GM23338 (cell line): Measurements from ENCODE around the gene UBR2. TPM values are rescaled to one million over a fixed set of nuclear protein-coding genes. Genes with fewer than 3 reads are reported as not detected.

Experiments used
- ATAC-seq: fragments of 200-7000 bp; cut with Tn5 transposase; 3 replicates; pipeline ENCODE4 v1.9.1; 2020
- DNase-seq: peaks from one replicate; pipeline ENCODE4 v3.0.0-alpha.2; 2015; ENCODE audit warnings: low spot score
- H2AFZ ChIP-seq: fragments of 200-600 bp; sonication (generic); 2 replicates; pipeline ENCODE4 v1.8.0; 2016; ENCODE audit warnings: antibody characterized with exemption, mild to moderate bottlenecking, moderate library complexity
- H3F3A ChIP-seq: fragments of 200-600 bp; sonication (generic); replicated peaks from 2 replicates; pipeline ENCODE4 v1.8.0; 2017; ENCODE audit warnings: antibody characterized with exemption, mixed run types, low read depth
- H3K27ac ChIP-seq: fragments of 200-600 bp; sonication (generic); 2 replicates; pipeline ENCODE4 v1.6.1; 2016; ENCODE audit warnings: low read depth
- H3K27me3 ChIP-seq: fragments of 200-600 bp; sonication (generic); 2 replicates; pipeline ENCODE4 v1.8.0; 2016; ENCODE audit warnings: mild to moderate bottlenecking, mixed run types, moderate library complexity; ENCODE audit not compliant: insufficient read depth
- H3K36me3 ChIP-seq: fragments of 200-600 bp; sonication (generic); 2 replicates; pipeline ENCODE4 v1.8.0; 2016; ENCODE audit warnings: mild to moderate bottlenecking; ENCODE audit not compliant: insufficient read depth
- H3K4me1 ChIP-seq: fragments of 200-600 bp; sonication (generic); 2 replicates; pipeline ENCODE4 v1.8.0; 2016; ENCODE audit warnings: mild to moderate bottlenecking, moderate library complexity; ENCODE audit not compliant: insufficient read depth
- H3K4me2 ChIP-seq: fragments of 200-600 bp; sonication (generic); 2 replicates; pipeline ENCODE4 v1.7.1; 2017; ENCODE audit warnings: mixed run types
- H3K4me3 ChIP-seq: fragments of 200-600 bp; sonication (generic); 2 replicates; pipeline ENCODE4 v1.6.1; 2016; ENCODE audit warnings: mixed run types
- H3K79me2 ChIP-seq: fragments of 200-600 bp; sonication (generic); replicated peaks from 2 replicates; pipeline ENCODE4 v1.8.0; 2017; ENCODE audit warnings: mild to moderate bottlenecking; ENCODE audit not compliant: insufficient read depth
- H3K9me2 ChIP-seq: fragments of 200-600 bp; sonication (generic); 2 replicates; pipeline ENCODE4 v1.8.0; 2017; ENCODE audit not compliant: insufficient read depth
- H4K20me1 ChIP-seq: fragments of 200-600 bp; sonication (generic); replicated peaks from 2 replicates; pipeline ENCODE4 v1.8.0; 2017; ENCODE audit warnings: mild to moderate bottlenecking; ENCODE audit not compliant: insufficient read depth
- H3K27ac Mint-ChIP-seq: 2 replicates; pipeline ENCODE4 v1.8.0; 2020; ENCODE audit warnings: inconsistent platforms, mild to moderate bottlenecking, moderate library complexity, mixed read lengths
- H3K27me3 Mint-ChIP-seq: 3 replicates; pipeline ENCODE4 v1.8.0; 2022; ENCODE audit warnings: low read depth, mild to moderate bottlenecking, moderate library complexity, mixed read lengths, inconsistent platforms; ENCODE audit not compliant: insufficient read depth, poor library complexity
- H3K36me3 Mint-ChIP-seq: 3 replicates; pipeline ENCODE4 v1.8.0; 2021; ENCODE audit warnings: low read depth, mild to moderate bottlenecking, inconsistent platforms, moderate library complexity, mixed read lengths
- H3K4me1 Mint-ChIP-seq: 3 replicates; pipeline ENCODE4 v1.8.0; 2020; ENCODE audit warnings: mild to moderate bottlenecking, inconsistent platforms, mixed read lengths
- H3K4me3 Mint-ChIP-seq: 3 replicates; pipeline ENCODE4 v1.8.0; 2021; ENCODE audit warnings: moderate library complexity, mild to moderate bottlenecking, inconsistent platforms, mixed read lengths
- H3K9me3 Mint-ChIP-seq: 3 replicates; pipeline ENCODE4 v1.8.0; 2020; ENCODE audit warnings: moderate library complexity, mild to moderate bottlenecking, inconsistent platforms, mixed read lengths
- CREB1 ChIP-seq: fragments of 250-450 bp; sonication (Bioruptor Pico); IDR thresholded peaks from 2 replicates; pipeline ENCODE4 v1.5.0; 2020; ENCODE audit warnings: low read depth, mild to moderate bottlenecking, moderate library complexity
- EZH2 ChIP-seq: fragments of 200-600 bp; sonication (generic); IDR thresholded peaks from one replicate; pipeline ENCODE4 v1.8.0; 2017; ENCODE audit warnings: antibody characterized with exemption, mild to moderate bottlenecking, low read depth; ENCODE audit not compliant: unreplicated experiment
- EZH2phosphoT487 ChIP-seq: fragments of 200-600 bp; sonication (generic); IDR thresholded peaks from one replicate; pipeline ENCODE4 v1.8.1; 2018; ENCODE audit warnings: antibody characterized with exemption; ENCODE audit not compliant: unreplicated experiment
- JUNB ChIP-seq: IDR thresholded peaks from one replicate; pipeline ENCODE4 v1.6.1; 2016; ENCODE audit warnings: antibody characterized with exemption; ENCODE audit not compliant: unreplicated experiment
- NANOG ChIP-seq: IDR thresholded peaks from 2 replicates; pipeline ENCODE4 v1.6.1; 2016; ENCODE audit warnings: antibody characterized with exemption, borderline replicate concordance
- POLR2AphosphoS5 ChIP-seq: IDR thresholded peaks from 2 replicates; pipeline ENCODE4 v1.6.1; 2016; ENCODE audit warnings: antibody characterized with exemption, low read depth
- STAT1 ChIP-seq: IDR thresholded peaks from one replicate; pipeline ENCODE4 v1.6.1; 2016; ENCODE audit warnings: antibody characterized with exemption; ENCODE audit not compliant: unreplicated experiment
- ZNF114 ChIP-seq: fragments of 250-450 bp; sonication (Bioruptor Pico); IDR thresholded peaks from 2 replicates; pipeline ENCODE4 v1.5.0; 2020; ENCODE audit warnings: mild to moderate bottlenecking, moderate library complexity
- ZNF331 ChIP-seq: fragments of 250-450 bp; sonication (Bioruptor Pico); IDR thresholded peaks from 2 replicates; pipeline ENCODE4 v1.5.0; 2020; ENCODE audit warnings: low read depth, mild to moderate bottlenecking, moderate library complexity
- polyA plus RNA-seq: library from polyadenylated mRNA; unstranded; fragments of >200 nt; fragmentation: Nextera tagmentation; extraction: Ambion mirVana; gene quantifications from 2 replicates; pipeline ENCODE4 v1.2.1, GENCODE V29; 2016
- total RNA-seq: library from RNA; depleted of rRNA; stranded (reverse); fragments of >200 nt; shearing (Covaris generic); gene quantifications from 2 replicates; pipeline ENCODE4 v1.2.3, GENCODE V29; 2014
- TF ChIP-seq, protein P1 (sequence below): fragments of 250-450 bp; sonication (Bioruptor Pico); IDR thresholded peaks from 2 replicates; pipeline ENCODE4 v1.5.0; 2020; ENCODE audit warnings: mild to moderate bottlenecking, moderate library complexity
- TF ChIP-seq, protein P2 (sequence below), 2 experiments: fragments of 200-600 bp in 1 of 2; sonication (generic) in 1 of 2; conservative IDR thresholded peaks; 2 replicates each; pipeline versions ENCODE4 v1.5.1 to v1.6.1; 2016 to 2017; ENCODE audit warnings: antibody characterized with exemption in 2 of 2, low read depth in 2 of 2, mild to moderate bottlenecking in 2 of 2, moderate library complexity in 1 of 2
- TF ChIP-seq, protein P3 (sequence below): IDR thresholded peaks from 2 replicates; pipeline ENCODE4 v1.6.1; 2016; ENCODE audit warnings: antibody characterized with exemption
- TF ChIP-seq, protein P4 (sequence below): IDR thresholded peaks from one replicate; pipeline ENCODE4 v1.6.1; 2018; ENCODE audit warnings: antibody characterized with exemption; ENCODE audit not compliant: unreplicated experiment

UBR2 gene
- total and polyA plus RNA-seq, 2 experiments from 2014 or later: 6.7 to 21.2 TPM

DNA sequence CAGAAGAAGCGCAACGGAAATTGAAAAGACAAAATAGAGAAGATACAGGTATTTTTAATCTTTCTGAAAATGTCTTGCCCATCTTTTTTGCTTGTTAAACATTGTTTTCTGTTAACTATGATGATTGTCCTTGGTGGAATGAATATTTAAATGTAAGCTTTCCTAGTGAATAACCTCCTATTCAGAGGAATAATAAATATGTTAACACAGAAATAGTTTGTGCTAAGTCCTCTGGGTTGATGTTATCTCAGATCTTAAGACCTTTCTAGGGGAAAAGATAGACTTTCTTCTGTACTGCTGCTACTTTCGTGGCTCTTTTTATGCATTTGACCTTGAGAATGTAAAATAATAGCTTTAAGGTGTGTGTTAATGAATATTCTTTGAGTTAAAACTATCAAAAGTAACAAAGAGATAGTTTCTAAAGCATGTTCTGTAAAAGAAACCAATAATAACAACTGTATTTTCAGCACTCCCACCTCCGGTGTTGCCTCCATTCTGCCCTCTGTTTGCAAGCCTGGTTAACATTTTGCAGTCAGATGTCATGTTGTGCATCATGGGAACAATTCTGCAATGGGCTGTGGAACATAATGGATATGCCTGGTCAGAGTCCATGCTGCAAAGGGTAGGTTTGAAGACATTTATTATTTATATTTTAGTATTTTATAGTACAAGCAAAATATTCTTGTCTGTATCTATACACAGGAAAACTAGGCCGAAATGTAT is 88.4 kb downstream of the UBR2 start:
- no peak overlapping the region for H2AFZ ChIP-seq
- no peaks in the 10 kb centered on the region for H3K9me2 ChIP-seq
- no peaks in the 10 kb centered on the region for H3F3A ChIP-seq
- H3K27me3 ChIP-seq: no peaks in the 10 kb centered on the region
- no peak overlapping the region for H3K4me3 ChIP-seq
- no peak overlapping the region for H3K27ac ChIP-seq
- no peak overlapping the region for H3K4me3 Mint-ChIP-seq
- TF ChIP-seq POLR2AphosphoS5 (no peak), ZNF114 (no peak), CREB1 (CRISPR knock-in tag) (no peak), EZH2phosphoT487 (no peak), NANOG (no peak), JUNB (no peak), EZH2 (no peak), STAT1 (no peak), ZNF331 (CRISPR knock-in tag) (no peak)
- TF ChIP-seq, protein P1, sequence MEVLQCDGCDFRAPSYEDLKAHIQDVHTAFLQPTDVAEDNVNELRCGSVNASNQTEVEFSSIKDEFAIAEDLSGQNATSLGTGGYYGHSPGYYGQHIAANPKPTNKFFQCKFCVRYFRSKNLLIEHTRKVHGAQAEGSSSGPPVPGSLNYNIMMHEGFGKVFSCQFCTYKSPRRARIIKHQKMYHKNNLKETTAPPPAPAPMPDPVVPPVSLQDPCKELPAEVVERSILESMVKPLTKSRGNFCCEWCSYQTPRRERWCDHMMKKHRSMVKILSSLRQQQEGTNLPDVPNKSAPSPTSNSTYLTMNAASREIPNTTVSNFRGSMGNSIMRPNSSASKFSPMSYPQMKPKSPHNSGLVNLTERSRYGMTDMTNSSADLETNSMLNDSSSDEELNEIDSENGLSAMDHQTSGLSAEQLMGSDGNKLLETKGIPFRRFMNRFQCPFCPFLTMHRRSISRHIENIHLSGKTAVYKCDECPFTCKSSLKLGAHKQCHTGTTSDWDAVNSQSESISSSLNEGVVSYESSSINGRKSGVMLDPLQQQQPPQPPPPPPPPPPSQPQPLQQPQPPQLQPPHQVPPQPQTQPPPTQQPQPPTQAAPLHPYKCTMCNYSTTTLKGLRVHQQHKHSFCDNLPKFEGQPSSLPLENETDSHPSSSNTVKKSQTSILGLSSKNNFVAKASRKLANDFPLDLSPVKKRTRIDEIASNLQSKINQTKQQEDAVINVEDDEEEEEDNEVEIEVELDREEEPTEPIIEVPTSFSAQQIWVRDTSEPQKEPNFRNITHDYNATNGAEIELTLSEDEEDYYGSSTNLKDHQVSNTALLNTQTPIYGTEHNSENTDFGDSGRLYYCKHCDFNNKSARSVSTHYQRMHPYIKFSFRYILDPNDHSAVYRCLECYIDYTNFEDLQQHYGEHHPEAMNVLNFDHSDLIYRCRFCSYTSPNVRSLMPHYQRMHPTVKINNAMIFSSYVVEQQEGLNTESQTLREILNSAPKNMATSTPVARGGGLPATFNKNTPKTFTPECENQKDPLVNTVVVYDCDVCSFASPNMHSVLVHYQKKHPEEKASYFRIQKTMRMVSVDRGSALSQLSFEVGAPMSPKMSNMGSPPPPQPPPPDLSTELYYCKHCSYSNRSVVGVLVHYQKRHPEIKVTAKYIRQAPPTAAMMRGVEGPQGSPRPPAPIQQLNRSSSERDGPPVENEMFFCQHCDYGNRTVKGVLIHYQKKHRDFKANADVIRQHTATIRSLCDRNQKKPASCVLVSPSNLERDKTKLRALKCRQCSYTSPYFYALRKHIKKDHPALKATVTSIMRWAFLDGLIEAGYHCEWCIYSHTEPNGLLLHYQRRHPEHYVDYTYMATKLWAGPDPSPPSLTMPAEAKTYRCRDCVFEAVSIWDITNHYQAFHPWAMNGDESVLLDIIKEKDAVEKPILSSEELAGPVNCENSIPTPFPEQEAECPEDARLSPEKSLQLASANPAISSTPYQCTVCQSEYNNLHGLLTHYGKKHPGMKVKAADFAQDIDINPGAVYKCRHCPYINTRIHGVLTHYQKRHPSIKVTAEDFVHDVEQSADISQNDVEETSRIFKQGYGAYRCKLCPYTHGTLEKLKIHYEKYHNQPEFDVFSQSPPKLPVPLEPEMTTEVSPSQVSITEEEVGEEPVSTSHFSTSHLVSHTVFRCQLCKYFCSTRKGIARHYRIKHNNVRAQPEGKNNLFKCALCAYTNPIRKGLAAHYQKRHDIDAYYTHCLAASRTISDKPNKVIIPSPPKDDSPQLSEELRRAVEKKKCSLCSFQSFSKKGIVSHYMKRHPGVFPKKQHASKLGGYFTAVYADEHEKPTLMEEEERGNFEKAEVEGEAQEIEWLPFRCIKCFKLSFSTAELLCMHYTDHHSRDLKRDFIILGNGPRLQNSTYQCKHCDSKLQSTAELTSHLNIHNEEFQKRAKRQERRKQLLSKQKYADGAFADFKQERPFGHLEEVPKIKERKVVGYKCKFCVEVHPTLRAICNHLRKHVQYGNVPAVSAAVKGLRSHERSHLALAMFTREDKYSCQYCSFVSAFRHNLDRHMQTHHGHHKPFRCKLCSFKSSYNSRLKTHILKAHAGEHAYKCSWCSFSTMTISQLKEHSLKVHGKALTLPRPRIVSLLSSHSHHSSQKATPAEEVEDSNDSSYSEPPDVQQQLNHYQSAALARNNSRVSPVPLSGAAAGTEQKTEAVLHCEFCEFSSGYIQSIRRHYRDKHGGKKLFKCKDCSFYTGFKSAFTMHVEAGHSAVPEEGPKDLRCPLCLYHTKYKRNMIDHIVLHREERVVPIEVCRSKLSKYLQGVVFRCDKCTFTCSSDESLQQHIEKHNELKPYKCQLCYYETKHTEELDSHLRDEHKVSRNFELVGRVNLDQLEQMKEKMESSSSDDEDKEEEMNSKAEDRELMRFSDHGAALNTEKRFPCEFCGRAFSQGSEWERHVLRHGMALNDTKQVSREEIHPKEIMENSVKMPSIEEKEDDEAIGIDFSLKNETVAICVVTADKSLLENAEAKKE (CRISPR knock-in tag): no peak
- TF ChIP-seq, protein P2, sequence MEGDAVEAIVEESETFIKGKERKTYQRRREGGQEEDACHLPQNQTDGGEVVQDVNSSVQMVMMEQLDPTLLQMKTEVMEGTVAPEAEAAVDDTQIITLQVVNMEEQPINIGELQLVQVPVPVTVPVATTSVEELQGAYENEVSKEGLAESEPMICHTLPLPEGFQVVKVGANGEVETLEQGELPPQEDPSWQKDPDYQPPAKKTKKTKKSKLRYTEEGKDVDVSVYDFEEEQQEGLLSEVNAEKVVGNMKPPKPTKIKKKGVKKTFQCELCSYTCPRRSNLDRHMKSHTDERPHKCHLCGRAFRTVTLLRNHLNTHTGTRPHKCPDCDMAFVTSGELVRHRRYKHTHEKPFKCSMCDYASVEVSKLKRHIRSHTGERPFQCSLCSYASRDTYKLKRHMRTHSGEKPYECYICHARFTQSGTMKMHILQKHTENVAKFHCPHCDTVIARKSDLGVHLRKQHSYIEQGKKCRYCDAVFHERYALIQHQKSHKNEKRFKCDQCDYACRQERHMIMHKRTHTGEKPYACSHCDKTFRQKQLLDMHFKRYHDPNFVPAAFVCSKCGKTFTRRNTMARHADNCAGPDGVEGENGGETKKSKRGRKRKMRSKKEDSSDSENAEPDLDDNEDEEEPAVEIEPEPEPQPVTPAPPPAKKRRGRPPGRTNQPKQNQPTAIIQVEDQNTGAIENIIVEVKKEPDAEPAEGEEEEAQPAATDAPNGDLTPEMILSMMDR (conservative IDR thresholded peaks at IDR 0.05; ENCODE audit: low read depth in 2 of 2): no peak
- TF ChIP-seq, protein P3, sequence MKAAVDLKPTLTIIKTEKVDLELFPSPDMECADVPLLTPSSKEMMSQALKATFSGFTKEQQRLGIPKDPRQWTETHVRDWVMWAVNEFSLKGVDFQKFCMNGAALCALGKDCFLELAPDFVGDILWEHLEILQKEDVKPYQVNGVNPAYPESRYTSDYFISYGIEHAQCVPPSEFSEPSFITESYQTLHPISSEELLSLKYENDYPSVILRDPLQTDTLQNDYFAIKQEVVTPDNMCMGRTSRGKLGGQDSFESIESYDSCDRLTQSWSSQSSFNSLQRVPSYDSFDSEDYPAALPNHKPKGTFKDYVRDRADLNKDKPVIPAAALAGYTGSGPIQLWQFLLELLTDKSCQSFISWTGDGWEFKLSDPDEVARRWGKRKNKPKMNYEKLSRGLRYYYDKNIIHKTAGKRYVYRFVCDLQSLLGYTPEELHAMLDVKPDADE: no peak
- TF ChIP-seq, protein P4, sequence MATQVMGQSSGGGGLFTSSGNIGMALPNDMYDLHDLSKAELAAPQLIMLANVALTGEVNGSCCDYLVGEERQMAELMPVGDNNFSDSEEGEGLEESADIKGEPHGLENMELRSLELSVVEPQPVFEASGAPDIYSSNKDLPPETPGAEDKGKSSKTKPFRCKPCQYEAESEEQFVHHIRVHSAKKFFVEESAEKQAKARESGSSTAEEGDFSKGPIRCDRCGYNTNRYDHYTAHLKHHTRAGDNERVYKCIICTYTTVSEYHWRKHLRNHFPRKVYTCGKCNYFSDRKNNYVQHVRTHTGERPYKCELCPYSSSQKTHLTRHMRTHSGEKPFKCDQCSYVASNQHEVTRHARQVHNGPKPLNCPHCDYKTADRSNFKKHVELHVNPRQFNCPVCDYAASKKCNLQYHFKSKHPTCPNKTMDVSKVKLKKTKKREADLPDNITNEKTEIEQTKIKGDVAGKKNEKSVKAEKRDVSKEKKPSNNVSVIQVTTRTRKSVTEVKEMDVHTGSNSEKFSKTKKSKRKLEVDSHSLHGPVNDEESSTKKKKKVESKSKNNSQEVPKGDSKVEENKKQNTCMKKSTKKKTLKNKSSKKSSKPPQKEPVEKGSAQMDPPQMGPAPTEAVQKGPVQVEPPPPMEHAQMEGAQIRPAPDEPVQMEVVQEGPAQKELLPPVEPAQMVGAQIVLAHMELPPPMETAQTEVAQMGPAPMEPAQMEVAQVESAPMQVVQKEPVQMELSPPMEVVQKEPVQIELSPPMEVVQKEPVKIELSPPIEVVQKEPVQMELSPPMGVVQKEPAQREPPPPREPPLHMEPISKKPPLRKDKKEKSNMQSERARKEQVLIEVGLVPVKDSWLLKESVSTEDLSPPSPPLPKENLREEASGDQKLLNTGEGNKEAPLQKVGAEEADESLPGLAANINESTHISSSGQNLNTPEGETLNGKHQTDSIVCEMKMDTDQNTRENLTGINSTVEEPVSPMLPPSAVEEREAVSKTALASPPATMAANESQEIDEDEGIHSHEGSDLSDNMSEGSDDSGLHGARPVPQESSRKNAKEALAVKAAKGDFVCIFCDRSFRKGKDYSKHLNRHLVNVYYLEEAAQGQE: no peak
- no peak for DNase-seq
- no peaks in the 10 kb centered on the region for H3K27me3 Mint-ChIP-seq
- no peak for ATAC-seq
- H3K4me1 Mint-ChIP-seq: no peaks in the 10 kb centered on the region
- H3K36me3 Mint-ChIP-seq: peaks cover 35% of the 10 kb centered on the region; the same call in 2 of the 3 replicates
- H3K27ac Mint-ChIP-seq: no peak overlapping the region
- H3K79me2 ChIP-seq: no peaks in the 10 kb centered on the region
- H3K36me3 ChIP-seq: peaks cover 14% of the 10 kb centered on the region
- H3K4me1 ChIP-seq: no peaks in the 10 kb centered on the region
- H4K20me1 ChIP-seq: 0 out of 2 replicates have a peak, but pooled peaks cover 5% of the 10 kb centered on the region
- H3K9me3 Mint-ChIP-seq: no peaks in the 10 kb centered on the region; the same call in 2 of the 3 replicates
- no peak overlapping the region for H3K4me2 ChIP-seq
